NCI-H460 (cell line): ENCODE measurements around the gene DIP2B. TPM values are rescaled to one million over a fixed set of nuclear protein-coding genes. Genes with fewer than 3 reads are reported as not detected.
"Not testable (repeated sequence)": the region's sequence is repeated elsewhere in the genome, so short reads cannot be mapped to it uniquely, and the experiment has no call there.

Source experiments
- DNase-seq: peaks from one replicate; pipeline ENCODE4 v3.0.0-alpha.2; 2016; ENCODE audit warnings: low read depth; ENCODE audit errors: extremely low read depth
- total RNA-seq: library from RNA; depleted of rRNA; stranded (reverse); fragments of >200 nt; shearing (Covaris generic); gene quantifications from 2 replicates; pipeline ENCODE4 v1.2.3, GENCODE V29; 2014

DIP2B gene
- total RNA-seq, 1 experiment from 2014 or later, result 17.8 TPM

- DNase-seq, result no peak
Measured at GRCh38 chr12:50665609-50666008, 160.8 kb downstream of the DIP2B start.

- DNase-seq, result no peak
Measured at GRCh38 chr12:50666023-50666422, 161.2 kb downstream of the DIP2B start.

GRCh38 chr12:50672158-50672557 is 167.4 kb downstream of the DIP2B start:
- no peak for DNase-seq

- DNase-seq, result no peak
Measured at GRCh38 chr12:50676756-50677155, 172.0 kb downstream of the DIP2B start.

GRCh38 chr12:50677858-50678257 is 173.1 kb downstream of the DIP2B start:
- no peak for DNase-seq

- no peak for DNase-seq
Measured at GRCh38 chr12:50678650-50679365, 174.0 kb downstream of the DIP2B start.

- DNase-seq, result no peak
Measured at GRCh38 chr12:50679612-50680011, 174.8 kb downstream of the DIP2B start.

- DNase-seq, result not testable (repeated sequence)
Measured at GRCh38 chr12:50681064-50681463, 176.3 kb downstream of the DIP2B start.

- DNase-seq, result no peak
Measured at GRCh38 chr12:50685641-50686040, 180.9 kb downstream of the DIP2B start.

- no peak for DNase-seq
Measured at GRCh38 chr12:50686406-50686805, 181.6 kb downstream of the DIP2B start.

GRCh38 chr12:50686976-50687375 is 182.2 kb downstream of the DIP2B start:
- DNase-seq, result no peak

- no peak for DNase-seq
Measured at GRCh38 chr12:50689437-50689836, 184.7 kb downstream of the DIP2B start.

- DNase-seq, result no peak
Measured at GRCh38 chr12:50690925-50691324, 186.1 kb downstream of the DIP2B start.

- no peak for DNase-seq
Measured at GRCh38 chr12:50695961-50696360, 191.2 kb downstream of the DIP2B start.

GRCh38 chr12:50696931-50697330 is 192.1 kb downstream of the DIP2B start:
- DNase-seq, result no peak

- no peak for DNase-seq
Measured at GRCh38 chr12:50699154-50699553, 194.4 kb downstream of the DIP2B start.

- DNase-seq, result no peak
Measured at GRCh38 chr12:50699940-50700339, 195.2 kb downstream of the DIP2B start.

GRCh38 chr12:50706606-50707005 is 201.8 kb downstream of the DIP2B start:
- no peak for DNase-seq

GRCh38 chr12:50707396-50707795 is 202.6 kb downstream of the DIP2B start:
- no peak for DNase-seq

GRCh38 chr12:50708631-50709030 is 203.8 kb downstream of the DIP2B start:
- DNase-seq, result no peak

GRCh38 chr12:50711121-50711520 is 206.3 kb downstream of the DIP2B start:
- no peak for DNase-seq

GRCh38 chr12:50715174-50715573 is 210.4 kb downstream of the DIP2B start:
- DNase-seq, result no peak

- no peak for DNase-seq
Measured at GRCh38 chr12:50718760-50719159, 214.0 kb downstream of the DIP2B start.
